HPDE6-E6E7 (cell line): ENCODE results near the gene IDNK.

Experiments used
- DNase-seq: peaks from one replicate; pipeline ENCODE4 v3.0.0; 2011; ENCODE audit warnings: missing footprints; ENCODE audit errors: extremely low spot score

Gene IDNK

GRCh38 chr9:83691492-83691891, 68.5 kb downstream of the IDNK start:
- no peak for DNase-seq
